ENCODE results near the gene EIF2AK2.

GRCh38 chr2:37068686-37069085 lies 88.1 kb downstream of the EIF2AK2 start:
- TF ChIP-seq, protein P1, sequence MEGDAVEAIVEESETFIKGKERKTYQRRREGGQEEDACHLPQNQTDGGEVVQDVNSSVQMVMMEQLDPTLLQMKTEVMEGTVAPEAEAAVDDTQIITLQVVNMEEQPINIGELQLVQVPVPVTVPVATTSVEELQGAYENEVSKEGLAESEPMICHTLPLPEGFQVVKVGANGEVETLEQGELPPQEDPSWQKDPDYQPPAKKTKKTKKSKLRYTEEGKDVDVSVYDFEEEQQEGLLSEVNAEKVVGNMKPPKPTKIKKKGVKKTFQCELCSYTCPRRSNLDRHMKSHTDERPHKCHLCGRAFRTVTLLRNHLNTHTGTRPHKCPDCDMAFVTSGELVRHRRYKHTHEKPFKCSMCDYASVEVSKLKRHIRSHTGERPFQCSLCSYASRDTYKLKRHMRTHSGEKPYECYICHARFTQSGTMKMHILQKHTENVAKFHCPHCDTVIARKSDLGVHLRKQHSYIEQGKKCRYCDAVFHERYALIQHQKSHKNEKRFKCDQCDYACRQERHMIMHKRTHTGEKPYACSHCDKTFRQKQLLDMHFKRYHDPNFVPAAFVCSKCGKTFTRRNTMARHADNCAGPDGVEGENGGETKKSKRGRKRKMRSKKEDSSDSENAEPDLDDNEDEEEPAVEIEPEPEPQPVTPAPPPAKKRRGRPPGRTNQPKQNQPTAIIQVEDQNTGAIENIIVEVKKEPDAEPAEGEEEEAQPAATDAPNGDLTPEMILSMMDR (IDR thresholded peaks at IDR 0.05) = no peak
- no peak for TF ChIP-seq POLR2A (IDR thresholded peaks at IDR 0.05)

Data from uterus (tissue), 2 donors.